ENCODE measurements around the gene KIF27.

DNA sequence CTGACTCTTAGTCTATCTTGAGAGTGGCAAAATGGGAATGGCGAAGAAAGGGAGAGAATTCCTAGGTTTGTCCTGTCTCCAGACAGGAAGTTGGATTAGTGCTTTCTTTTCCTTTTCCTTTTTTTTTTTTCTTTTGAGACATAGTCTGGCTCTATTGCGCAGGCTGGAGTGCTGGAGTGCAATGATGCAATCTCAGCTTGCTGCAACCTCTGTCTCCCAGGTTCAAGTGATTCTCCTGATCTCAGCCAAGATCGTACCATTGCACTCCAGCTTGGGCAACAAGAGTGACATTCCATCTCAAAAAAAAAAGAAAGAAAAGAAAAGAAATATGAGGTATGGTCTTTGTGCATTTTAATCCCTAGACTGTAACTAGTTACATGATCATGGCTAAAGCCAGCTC is 12.6 kb upstream of the KIF27 start:
- TF ChIP-seq, protein P1, sequence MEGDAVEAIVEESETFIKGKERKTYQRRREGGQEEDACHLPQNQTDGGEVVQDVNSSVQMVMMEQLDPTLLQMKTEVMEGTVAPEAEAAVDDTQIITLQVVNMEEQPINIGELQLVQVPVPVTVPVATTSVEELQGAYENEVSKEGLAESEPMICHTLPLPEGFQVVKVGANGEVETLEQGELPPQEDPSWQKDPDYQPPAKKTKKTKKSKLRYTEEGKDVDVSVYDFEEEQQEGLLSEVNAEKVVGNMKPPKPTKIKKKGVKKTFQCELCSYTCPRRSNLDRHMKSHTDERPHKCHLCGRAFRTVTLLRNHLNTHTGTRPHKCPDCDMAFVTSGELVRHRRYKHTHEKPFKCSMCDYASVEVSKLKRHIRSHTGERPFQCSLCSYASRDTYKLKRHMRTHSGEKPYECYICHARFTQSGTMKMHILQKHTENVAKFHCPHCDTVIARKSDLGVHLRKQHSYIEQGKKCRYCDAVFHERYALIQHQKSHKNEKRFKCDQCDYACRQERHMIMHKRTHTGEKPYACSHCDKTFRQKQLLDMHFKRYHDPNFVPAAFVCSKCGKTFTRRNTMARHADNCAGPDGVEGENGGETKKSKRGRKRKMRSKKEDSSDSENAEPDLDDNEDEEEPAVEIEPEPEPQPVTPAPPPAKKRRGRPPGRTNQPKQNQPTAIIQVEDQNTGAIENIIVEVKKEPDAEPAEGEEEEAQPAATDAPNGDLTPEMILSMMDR (conservative IDR thresholded peaks at IDR 0.05; ENCODE audit: low read depth, low read length): no peak
- TF ChIP-seq EZH2 (IDR thresholded peaks at IDR 0.05; ENCODE audit: low read length, unreplicated experiment) (no peak), EZH2phosphoT487 (IDR thresholded peaks at IDR 0.05; ENCODE audit: borderline replicate concordance, low read length) (no peak)
